Stimulated activated CD4-positive, alpha-beta T cell treated with anti-CD3 and anti-CD28 coated beads, Interleukin-4, amount 100 ng/mL, for 1 hour (primary cell): ENCODE measurements around the gene TVP23C.

Experiments used
- DNase-seq: peaks from one replicate; pipeline ENCODE4 v3.0.0-alpha.2; 2020

TVP23C gene

DNA sequence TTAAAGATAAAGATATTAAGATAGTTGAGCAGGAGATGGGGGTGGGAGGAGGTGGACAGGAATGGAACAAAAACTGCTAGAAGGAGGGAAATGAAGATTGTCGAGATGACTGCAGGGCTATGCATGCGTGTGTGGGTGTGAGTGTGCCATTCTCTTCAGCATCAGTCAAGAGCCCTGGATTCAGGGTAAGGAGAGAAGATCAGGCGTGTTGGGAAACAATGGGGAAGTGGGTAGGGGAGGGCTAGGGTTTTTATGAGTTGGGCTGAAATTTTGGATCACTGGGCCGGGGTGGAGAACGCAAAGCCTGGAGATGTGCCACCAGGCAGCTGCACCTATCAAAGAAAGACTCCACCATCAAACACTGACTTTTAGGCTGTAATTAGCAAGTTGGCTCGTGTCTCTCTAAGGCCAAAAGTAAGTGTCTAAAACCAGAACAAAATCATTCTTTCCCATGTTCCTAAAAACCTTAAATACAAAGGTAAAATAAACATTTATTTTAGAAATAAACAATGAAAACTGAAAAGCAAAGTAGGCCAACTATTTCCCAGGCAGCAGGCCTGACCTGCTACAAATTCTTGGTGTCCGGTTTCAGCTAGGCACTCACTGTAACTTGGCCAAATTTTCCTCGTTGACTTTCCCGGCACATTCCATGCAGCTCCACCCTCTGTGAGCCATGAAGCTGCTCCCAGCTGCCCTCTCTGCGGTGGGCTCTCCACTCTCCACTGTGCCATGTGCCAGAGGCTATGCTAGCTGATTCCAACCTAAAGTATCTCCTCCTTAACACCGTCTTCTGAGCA, 100.1 kb downstream of the TVP23C start:
- no peak for DNase-seq

DNA sequence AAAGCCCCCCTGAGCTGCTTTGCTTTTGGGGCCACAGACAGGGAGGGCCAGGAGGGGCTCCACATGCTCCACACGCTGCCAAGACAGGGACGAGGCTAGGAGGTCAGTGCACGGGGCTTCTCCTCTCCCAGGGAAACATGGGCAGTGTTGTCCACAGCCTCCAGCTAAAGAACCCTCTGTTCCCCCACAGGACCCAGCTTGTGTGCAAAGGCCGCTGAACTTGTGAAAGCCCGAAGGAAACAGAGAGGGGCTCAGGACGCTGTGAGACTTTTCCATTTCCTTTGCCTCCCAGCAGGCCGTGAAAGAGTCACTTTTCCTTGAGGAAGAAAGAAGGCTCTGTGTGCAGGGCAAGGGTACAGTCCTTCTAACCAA, 105.6 kb downstream of the TVP23C start:
- DNase-seq, result no peak

DNA sequence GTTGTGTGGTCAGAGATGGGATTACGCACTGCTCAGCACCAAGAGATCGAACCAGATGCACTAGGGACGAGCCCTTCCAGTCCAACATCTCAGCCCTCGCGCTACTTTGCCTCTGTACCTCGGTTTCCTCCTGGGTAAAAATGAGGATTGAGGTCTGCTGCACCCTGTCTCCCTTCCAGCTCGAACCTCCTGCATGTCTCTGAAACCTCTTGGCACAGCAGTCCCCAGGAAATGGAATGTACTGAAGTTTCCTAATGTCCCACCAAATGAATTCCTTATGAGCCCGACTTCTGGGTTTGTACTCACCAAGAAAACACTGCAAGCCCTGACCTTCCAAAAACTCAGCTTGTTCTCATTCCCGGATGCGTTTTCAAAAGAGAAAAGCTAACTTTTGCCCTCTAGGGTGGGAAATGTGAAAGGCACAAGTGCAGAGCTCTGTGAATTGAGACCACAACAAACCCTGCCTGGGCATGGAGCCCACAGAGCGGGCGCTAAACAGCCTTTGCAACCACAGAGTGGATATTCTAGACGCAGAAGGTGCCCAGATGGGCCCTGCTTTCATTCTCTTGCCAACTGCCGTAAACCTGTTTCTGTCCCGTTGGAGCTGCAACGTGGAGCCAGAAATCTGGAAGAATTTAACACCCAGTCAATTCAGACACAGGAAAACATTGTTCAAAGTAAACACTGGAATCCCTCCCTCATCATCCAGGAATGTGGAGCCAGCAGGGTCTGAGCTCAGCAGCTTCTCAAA, 106.1 kb downstream of the TVP23C start:
- DNase-seq, result no peak

DNA sequence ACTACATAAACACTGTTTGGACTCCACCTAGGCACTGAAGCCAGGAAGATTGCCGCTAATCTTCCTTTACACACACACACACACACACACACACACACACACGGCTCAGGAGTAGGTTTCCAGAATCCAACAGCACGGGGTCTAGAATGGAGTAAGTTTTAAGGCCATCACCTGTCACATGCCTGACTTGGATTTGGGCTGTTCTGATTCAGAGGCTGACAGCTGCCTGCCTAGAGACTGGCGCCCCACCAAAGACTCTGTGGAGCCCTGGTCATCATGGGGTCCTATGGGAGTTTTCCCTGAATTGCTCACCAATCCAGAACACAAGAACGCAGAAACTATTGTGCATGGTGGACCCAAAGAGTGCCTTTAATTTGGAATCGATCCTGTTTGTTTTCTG, 106.8 kb downstream of the TVP23C start:
- DNase-seq, result no peak

DNA sequence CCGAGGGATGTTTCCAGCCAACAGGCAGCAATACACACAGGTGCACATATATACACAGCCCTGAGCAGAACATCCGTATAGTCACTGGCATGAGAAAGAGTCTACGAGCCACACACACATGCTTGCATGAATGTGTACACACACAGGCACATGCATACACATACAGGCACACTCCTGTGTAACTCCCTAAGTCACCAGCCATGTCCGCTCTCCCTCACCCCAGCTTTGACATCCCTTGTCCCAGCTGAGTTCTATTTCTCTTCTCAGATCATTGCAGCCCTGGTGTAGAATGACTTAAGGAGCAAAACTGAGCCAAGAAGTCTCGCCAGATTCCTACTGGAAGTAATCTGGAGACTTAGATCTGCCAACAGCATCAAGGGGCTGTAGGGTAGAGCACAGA, 108.9 kb downstream of the TVP23C start:
- no peak for DNase-seq

DNA sequence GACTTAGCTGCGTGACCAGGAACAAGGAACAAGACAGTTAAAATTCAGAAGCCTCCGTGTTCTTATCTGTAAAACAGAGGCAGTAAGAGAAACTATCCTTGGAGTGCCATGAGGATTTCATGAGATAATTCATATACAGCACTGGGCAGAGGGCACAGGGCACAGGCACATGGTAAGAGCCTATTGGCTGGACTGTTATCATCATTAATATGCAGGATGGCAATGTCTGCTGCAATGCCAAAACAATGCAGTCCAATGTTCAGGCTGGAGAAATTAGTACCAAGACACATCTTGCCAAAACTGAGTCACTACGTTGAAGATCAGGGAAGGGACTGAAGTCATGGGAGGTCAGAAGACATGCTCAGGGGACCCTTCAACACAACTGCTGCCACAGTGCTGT, 109.5 kb downstream of the TVP23C start:
- no peak for DNase-seq

DNA sequence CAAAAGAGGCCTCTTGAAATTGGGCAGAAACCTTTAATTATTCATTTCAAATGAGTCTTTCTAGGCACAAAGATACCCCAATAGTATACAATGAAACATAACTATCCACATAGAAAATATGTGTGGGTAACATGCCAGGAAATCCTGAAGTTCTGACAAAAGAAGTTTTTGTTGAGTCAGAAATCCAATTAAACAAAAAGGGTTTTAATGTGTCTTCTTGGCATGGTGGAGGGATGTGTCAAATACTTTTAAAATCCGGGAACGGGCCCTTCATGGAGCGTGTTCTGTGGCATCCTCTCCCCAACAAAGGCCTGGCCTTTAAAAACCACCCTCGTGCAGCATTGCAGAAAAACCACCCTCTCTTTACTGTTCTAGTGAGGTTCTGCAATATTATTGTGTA, 110.0 kb downstream of the TVP23C start:
- DNase-seq, result no peak

DNA sequence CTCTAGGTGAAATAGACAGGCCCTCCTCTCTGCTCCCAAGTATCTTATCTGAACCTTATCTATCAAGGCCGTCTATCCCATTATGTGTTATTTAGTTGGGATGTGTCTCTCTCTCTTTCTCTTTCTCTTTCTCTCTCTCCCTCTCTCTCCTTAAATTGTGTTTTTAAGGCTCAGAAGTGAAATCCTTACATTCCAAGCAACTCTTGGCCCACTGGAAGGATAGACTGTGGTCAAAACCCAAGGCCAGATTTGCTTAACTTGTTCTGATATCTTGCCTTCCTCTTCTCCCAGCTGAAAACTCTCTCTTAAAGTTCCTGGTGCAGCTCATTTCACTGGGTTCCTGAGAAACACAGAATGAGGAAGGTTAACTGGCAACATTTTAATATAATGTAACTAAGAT, 110.5 kb downstream of the TVP23C start:
- DNase-seq, result no peak
